Activated CD4-positive, alpha-beta memory T cell treated with anti-CD3 and anti-CD28 coated beads for 36 hours (primary cell): ENCODE data around the gene CEP192. TPM values are rescaled to one million over a fixed set of nuclear protein-coding genes. Genes with fewer than 3 reads are reported as not detected.

Source experiments
- CTCF ChIA-PET: fragments of 350-600 bp; sonication (Branson Sonifier 250); formaldehyde crosslinking; loops from one replicate; lab custom pipeline; 2021; ENCODE audit warnings: antibody characterized with exemption, inconsistent platforms; lab: Charles Lee
- POLR2A ChIA-PET: fragments of 350-600 bp; sonication (Branson Sonifier 250); formaldehyde crosslinking; loops from one replicate; lab custom pipeline; 2021; ENCODE audit warnings: antibody characterized with exemption; lab: Charles Lee
- DNase-seq: peaks from one replicate; pipeline ENCODE4 v3.0.0-alpha.2; 2020
- H3K27ac Mint-ChIP-seq: one replicate; pipeline ENCODE4 v1.8.0; 2021; ENCODE audit warnings: mixed read lengths
- H3K27me3 Mint-ChIP-seq: one replicate; pipeline ENCODE4 v1.8.0; 2021; ENCODE audit warnings: mixed read lengths
- H3K36me3 Mint-ChIP-seq: one replicate; pipeline ENCODE4 v1.8.0; 2021; ENCODE audit warnings: mixed read lengths
- H3K4me1 Mint-ChIP-seq: one replicate; pipeline ENCODE4 v1.8.0; 2021; ENCODE audit warnings: low read depth, mixed read lengths
- H3K4me3 Mint-ChIP-seq: one replicate; pipeline ENCODE4 v1.8.0; 2021; ENCODE audit warnings: mild to moderate bottlenecking, mixed read lengths
- H3K9me3 Mint-ChIP-seq: one replicate; pipeline ENCODE4 v1.8.0; 2021; ENCODE audit warnings: mixed read lengths
- intact Hi-C: fragments of 100-400 bp; cut with micrococcal nuclease; formaldehyde crosslinking; loops from one replicate; pipeline ENCODE4 v1.15.1; 2023
- total RNA-seq, 2 experiments: library from RNA; stranded (reverse); gene quantifications; one replicate each; pipeline ENCODE4 v1.2.3, GENCODE V29; 2021

CEP192 gene, protein sequence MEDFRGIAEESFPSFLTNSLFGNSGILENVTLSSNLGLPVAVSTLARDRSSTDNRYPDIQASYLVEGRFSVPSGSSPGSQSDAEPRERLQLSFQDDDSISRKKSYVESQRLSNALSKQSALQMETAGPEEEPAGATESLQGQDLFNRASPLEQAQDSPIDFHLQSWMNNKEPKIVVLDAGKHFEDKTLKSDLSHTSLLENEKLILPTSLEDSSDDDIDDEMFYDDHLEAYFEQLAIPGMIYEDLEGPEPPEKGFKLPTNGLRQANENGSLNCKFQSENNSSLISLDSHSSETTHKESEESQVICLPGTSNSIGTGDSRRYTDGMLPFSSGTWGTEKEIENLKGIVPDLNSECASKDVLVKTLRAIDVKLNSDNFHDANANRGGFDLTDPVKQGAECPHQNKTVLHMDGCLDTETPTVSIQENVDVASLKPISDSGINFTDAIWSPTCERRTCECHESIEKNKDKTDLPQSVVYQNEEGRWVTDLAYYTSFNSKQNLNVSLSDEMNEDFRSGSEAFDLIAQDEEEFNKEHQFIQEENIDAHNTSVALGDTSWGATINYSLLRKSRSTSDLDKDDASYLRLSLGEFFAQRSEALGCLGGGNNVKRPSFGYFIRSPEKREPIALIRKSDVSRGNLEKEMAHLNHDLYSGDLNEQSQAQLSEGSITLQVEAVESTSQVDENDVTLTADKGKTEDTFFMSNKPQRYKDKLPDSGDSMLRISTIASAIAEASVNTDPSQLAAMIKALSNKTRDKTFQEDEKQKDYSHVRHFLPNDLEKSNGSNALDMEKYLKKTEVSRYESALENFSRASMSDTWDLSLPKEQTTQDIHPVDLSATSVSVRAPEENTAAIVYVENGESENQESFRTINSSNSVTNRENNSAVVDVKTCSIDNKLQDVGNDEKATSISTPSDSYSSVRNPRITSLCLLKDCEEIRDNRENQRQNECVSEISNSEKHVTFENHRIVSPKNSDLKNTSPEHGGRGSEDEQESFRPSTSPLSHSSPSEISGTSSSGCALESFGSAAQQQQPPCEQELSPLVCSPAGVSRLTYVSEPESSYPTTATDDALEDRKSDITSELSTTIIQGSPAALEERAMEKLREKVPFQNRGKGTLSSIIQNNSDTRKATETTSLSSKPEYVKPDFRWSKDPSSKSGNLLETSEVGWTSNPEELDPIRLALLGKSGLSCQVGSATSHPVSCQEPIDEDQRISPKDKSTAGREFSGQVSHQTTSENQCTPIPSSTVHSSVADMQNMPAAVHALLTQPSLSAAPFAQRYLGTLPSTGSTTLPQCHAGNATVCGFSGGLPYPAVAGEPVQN (N-terminal part only)
- 10 to 100 TPM; 31.0 to 34.0 TPM for total RNA-seq

DNA sequence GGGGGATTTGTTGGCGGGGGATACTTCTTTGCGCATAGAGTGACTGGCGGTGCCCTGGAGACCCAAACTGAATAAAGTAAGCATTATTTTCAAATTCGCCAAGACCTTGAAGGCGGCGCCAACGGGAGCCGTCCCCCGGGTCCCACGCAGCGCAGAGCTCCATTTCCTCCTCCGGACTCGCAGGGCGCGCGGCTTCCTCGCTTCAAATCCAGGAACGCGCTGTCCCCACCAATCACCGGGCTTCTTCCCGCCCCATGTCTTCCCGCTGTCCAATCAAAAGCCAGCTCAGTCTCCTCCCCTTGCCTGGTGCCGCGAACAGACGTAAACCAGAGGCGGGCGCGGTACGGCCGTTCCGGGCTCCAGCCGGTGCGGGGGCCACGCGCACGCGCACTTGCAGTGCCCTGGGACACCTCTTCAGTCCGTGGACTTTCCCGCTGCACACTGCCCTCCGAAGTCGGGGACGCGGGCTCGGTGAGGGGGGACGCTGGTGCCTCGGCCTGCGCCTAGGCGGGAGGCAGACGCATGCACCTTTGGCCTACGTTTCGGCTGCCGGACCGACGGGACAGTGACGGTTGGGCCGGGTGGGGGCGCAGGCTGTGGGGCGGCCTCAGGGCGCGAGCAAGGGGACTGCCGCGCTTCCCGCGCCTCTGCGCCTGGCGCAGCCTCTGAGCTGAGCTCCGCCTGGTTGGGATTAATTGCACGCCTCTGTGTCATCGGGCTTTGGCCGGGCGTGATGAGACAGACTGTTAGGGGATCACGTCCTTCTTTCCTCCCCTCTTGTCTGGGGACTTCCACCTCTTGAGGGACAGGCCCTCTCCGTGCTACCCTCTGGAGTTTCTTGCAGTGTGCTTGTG lies at the start of gene CEP192:
TSS of gene CEP192 (plus strand) at position 396 of the 854 bp plus-strand sequence. CDS start 8,063 bp downstream, outside the sequence.
- H3K4me1 Mint-ChIP-seq = peaks cover 15% of the 10 kb centered on the region
- ChIA-PET POLR2A (interaction anchor here (0.5 to 1.8 kb wide), 12 partner anchors 9 to 614 kb away, joined by 3 to 17 read pairs (median 4); partner anchors contain the start of genes AFG3L2, CEP76 and SEH1L), CTCF (interaction anchor here (0.6 to 1.6 kb wide), 7 partner anchors 9 to 408 kb away, joined by 3 to 6 read pairs (median 3); no protein-coding TSS in a partner anchor)
- H3K27ac Mint-ChIP-seq = peak within 1 kb of the TSS; percentile 92
- H3K9me3 Mint-ChIP-seq = no peaks in the 10 kb centered on the region
- H3K27me3 Mint-ChIP-seq = peaks cover 3% of the 10 kb centered on the region
- intact Hi-C loops = loop anchor here (1.0 to 10.0 kb wide), 7 partner anchors 44 to 614 kb away; partner anchors contain the start of genes AFG3L2, CEP76 and PSMG2
- DNase-seq = peak; percentile 99
- H3K4me3 Mint-ChIP-seq = peak within 1 kb of the TSS; percentile 96
- H3K36me3 Mint-ChIP-seq = peaks cover 16% of the 10 kb centered on the region

DNA sequence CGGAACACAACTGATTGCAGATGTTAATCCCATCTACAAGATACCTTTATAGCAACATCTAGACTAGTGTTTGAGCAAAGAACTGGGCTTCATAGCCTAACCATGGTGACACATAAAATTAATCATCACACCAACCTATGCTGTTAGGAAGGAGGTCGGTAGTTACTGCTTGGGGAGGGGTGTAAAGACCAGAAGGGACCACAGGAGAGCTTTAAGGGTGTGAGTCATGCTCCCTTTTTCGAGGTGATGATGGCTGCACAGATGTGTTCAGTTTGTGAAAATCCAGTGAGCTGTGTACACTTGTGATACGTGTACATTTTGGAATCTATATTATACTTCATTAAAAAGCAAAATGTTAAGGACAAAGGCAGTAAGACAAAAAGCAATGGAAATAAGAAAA lies 47.9 kb upstream of the CEP192 start:
- no peaks in the 10 kb centered on the region for H3K36me3 Mint-ChIP-seq
- H3K27ac Mint-ChIP-seq = no peak overlapping the region
- H3K4me1 Mint-ChIP-seq = peaks cover 19% of the 10 kb centered on the region
- no peaks in the 10 kb centered on the region for H3K9me3 Mint-ChIP-seq
- ChIA-PET CTCF (interaction anchor here (0.6 to 1.2 kb wide), 3 partner anchors 9 to 573 kb away, joined by 3 to 4 read pairs (median 3); no protein-coding TSS in a partner anchor), POLR2A (interaction anchor here (0.9 kb wide), 1 partner anchor 59 kb away, joined by 3 read pairs; the partner anchor contains the start of gene PTPN2)
- no peaks in the 10 kb centered on the region for H3K27me3 Mint-ChIP-seq
- no peak overlapping the region for H3K4me3 Mint-ChIP-seq
- intact Hi-C loops = no loop called here
- no peak for DNase-seq

DNA sequence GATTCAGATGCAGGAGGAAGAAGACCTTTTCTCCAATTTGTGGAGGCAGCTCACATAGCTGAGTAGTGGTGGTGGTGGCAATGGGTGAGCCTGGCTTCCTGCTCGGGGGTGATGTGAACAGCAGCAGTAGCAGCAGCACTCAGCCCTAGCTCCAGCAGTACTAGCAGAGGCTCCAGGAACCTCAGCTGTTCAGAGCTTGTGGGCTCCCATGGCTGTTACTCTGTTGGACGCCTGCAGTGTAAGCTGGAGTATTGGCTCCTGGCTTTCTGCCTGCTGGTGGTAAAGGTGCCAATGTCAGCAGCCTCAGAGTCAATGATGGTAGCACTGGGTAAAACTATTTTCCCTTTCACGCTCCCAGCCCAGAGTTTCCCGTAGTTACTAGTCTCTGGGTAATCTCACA lies 46.5 kb upstream of the CEP192 start:
- DNase-seq = no peak
- POLR2A ChIA-PET = no interaction called here
- H3K27me3 Mint-ChIP-seq = no peaks in the 10 kb centered on the region
- H3K4me1 Mint-ChIP-seq = peaks cover 26% of the 10 kb centered on the region
- CTCF ChIA-PET = interaction anchor here (0.6 to 1.6 kb wide), 3 partner anchors 10 to 219 kb away, joined by 3 to 8 read pairs (median 3); no protein-coding TSS in a partner anchor
- peaks cover 10% of the 10 kb centered on the region for H3K36me3 Mint-ChIP-seq
- peaks cover 4% of the 10 kb centered on the region for H3K9me3 Mint-ChIP-seq
- no peak overlapping the region for H3K4me3 Mint-ChIP-seq
- H3K27ac Mint-ChIP-seq = no peak overlapping the region
- intact Hi-C loops = no loop called here

DNA sequence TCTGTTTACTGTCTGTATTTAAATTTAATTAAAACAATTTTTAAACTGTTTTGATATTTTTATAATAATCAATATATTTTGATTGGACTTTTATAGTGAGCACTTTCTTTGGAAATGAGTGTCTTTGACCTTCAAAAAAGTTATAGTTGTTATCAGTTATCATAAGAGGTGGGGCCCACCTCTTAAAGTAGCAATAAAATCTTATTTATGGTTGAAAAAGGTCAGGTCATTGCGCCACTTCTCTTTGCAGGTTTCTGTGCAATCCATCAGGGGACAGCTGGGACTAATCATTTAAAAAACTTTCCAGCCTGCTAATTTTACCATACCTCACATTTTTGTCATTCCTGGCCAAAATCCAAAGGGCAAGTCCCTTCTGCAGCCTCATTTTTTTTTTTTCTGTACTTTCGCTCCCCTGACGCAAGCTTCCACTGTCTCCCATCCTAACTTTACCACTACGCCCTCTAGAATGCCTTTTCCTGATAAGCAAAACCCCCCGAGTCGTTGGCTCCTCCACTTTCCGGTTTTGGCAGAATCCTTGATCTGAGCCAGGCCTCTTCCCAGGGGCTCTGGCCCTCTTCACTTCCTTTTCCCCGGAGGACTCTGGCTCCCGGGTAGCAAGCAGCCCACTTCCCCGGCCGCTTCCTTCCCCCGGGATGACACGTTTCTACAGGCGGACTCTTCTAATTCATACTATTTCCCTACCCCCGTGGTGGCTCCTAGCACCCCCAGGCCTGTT lies 44.4 kb upstream of the CEP192 start:
- Mint-ChIP-seq H3K36me3 (peaks cover 19% of the 10 kb centered on the region), H3K4me3 (peak overlapping the region; percentile 95), H3K4me1 (peaks cover 43% of the 10 kb centered on the region), H3K27ac (peak overlapping the region; percentile 93), H3K27me3 (no peaks in the 10 kb centered on the region), H3K9me3 (peaks cover 4% of the 10 kb centered on the region)
- ChIA-PET POLR2A (interaction anchor here (0.6 to 2.1 kb wide), 4 partner anchors 40 to 63 kb away, joined by 3 to 17 read pairs (median 5); partner anchors contain the start of genes CEP192 and PTPN2), CTCF (no interaction called here)
- DNase-seq = no peak
- intact Hi-C loops = loop anchor here (1.0 kb wide), 7 partner anchors 45 to 569 kb away; partner anchors contain the start of genes AFG3L2, CEP192 and PSMG2

DNA sequence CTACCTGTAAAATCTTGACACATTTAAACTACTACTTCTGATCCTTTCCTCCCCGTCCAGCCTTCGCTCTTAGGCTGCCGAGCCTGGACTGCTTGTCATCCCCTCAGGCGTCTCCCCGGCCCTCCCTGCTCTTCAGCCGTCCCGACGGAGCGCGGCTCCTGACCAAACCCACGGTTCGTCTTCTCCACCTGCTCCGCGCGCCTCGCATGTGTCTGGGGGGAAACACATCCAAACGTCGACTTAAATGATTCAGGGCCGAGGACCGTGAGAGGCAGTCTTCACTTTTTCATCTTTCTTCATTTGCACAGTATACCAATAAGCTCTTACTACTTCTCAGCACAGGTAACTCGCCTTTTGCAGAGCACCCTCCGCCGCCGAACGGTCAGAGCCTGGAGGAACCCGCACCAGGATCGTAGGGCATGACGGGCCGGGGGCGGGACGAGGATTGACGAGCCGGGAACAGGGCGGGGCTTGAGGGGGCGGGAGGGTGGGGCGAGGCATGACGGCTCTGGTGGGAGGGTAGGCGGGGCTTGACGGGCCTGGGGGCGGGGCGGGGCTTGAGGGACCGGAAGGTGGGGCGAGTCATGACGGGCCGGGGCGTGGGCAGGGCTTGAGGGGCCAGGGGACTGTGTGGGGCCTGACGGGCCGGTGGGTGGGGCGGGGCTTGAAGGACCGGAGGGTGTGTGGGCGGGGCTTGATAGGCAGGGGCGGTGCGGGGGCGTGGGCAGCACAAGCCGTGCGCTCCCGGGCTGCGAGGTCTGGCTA lies 43.7 kb upstream of the CEP192 start, which contains the start of gene SEH1L:
TSS of gene SEH1L (plus strand) at position 727 of the 765 bp plus-strand sequence. CDS start 111 bp downstream, outside the sequence.
- H3K27me3 Mint-ChIP-seq = no peaks in the 10 kb centered on the region
- intact Hi-C loops = loop anchor here (1.0 kb wide), 7 partner anchors 44 to 570 kb away; partner anchors contain the start of genes AFG3L2, CEP192 and PSMG2
- peaks cover 20% of the 10 kb centered on the region for H3K36me3 Mint-ChIP-seq
- H3K27ac Mint-ChIP-seq = peak within 1 kb of the TSS; percentile 97
- H3K4me3 Mint-ChIP-seq = peak within 1 kb of the TSS; percentile 95
- POLR2A ChIA-PET = interaction anchor here (1.0 to 2.3 kb wide), 9 partner anchors 15 to 615 kb away, joined by 3 to 17 read pairs (median 5); partner anchors contain the start of genes AFG3L2, CEP192 and PTPN2
- peaks cover 44% of the 10 kb centered on the region for H3K4me1 Mint-ChIP-seq
- CTCF ChIA-PET = no interaction called here
- DNase-seq = peak; percentile 100
- peaks cover 4% of the 10 kb centered on the region for H3K9me3 Mint-ChIP-seq

DNA sequence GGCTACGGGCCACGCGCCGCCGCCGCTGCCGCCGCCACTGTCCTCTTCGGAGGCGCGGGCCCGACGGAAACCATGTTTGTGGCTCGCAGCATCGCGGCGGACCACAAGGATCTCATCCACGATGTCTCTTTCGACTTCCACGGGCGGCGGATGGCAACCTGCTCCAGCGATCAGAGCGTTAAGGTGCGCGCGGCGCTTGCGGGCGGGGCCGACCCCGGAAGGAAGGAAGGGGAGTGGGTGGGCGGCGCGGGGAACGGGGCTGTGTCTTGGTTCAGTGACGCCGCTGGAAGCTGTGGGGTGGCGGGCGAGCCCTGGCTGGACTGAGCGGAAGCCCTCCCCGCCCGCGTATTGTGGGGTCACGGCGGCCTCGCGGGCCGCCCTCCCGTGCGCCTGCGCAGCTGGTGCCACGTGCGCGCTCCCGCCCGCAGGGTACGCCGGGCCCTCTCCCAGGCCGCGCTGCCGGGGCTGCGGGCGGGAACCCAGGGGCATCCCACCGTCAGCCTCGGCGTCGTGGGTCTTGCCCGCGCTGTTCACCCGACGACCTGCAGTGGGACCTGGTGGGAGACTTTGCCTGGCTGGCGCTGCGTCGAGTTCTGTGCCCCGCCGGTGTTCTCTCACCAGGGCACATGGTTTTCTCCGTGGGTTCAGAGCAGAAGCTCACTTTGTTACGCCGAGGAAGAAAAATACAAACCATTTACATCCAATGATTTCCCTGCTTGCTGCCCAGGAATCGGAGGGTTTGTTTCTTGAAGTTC lies 42.9 kb upstream of the CEP192 start:
- Mint-ChIP-seq H3K36me3 (peaks cover 24% of the 10 kb centered on the region), H3K27me3 (no peaks in the 10 kb centered on the region), H3K27ac (peak overlapping the region; percentile 97), H3K4me3 (peak overlapping the region; percentile 86), H3K9me3 (peaks cover 4% of the 10 kb centered on the region), H3K4me1 (peaks cover 47% of the 10 kb centered on the region)
- POLR2A ChIA-PET = interaction anchor here (0.6 to 2.3 kb wide), 11 partner anchors 14 to 614 kb away, joined by 3 to 17 read pairs (median 4); partner anchors contain the start of genes AFG3L2, CEP192 and PTPN2
- intact Hi-C loops = no loop called here
- DNase-seq = peak; percentile 99
- CTCF ChIA-PET = no interaction called here

DNA sequence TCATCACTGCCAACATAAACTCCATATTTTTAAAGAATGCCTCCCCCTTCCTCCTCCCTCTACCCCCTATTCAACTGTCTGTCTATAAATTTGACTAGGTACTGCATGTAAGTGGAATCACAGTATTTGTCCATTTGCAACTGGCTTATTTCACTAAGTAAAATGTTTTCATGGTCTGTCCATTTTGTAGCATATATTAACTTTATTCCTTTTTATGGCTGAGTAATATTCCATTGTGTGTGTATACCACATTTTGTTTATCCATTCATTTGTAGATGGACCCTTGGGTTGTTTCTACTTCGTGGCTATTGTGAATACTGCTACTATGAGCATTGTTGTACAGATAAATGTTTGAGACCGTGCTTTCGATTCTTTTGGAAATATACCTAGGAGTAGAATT lies 32.7 kb upstream of the CEP192 start:
- H3K4me1 Mint-ChIP-seq = peaks cover 8% of the 10 kb centered on the region
- no peak for DNase-seq
- no peak overlapping the region for H3K4me3 Mint-ChIP-seq
- peaks cover 34% of the 10 kb centered on the region for H3K36me3 Mint-ChIP-seq
- intact Hi-C loops = no loop called here
- H3K9me3 Mint-ChIP-seq = no peaks in the 10 kb centered on the region
- ChIA-PET CTCF (no interaction called here), POLR2A (no interaction called here)
- H3K27me3 Mint-ChIP-seq = no peaks in the 10 kb centered on the region
- no peak overlapping the region for H3K27ac Mint-ChIP-seq

DNA sequence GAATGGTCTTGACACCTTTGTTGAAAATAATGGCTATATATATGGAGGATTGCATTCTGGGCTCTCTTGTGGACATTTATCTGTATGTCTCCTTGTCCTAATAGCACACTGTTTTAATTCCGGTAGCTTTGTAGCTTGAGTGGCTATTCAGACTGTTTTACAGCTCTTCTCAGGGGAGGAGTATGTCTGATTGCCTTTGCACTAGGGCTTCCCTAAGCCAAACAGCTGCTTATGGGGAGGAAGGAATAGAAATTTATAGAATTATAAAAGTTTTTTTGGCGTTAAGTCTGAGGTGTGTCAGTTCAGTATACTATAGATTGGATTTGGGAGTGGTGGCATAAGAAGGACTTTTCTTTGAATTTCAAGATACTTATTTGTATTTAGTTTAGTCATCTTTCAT lies 30.8 kb upstream of the CEP192 start:
- CTCF ChIA-PET = no interaction called here
- H3K27me3 Mint-ChIP-seq = no peaks in the 10 kb centered on the region

More for the DNA sequence above, 30.8 kb upstream of the CEP192 start:
- no peak overlapping the region for H3K4me3 Mint-ChIP-seq
- H3K27ac Mint-ChIP-seq = no peak overlapping the region
- intact Hi-C loops = no loop called here
- no peak for DNase-seq
- peaks cover 43% of the 10 kb centered on the region for H3K36me3 Mint-ChIP-seq
- no peaks in the 10 kb centered on the region for H3K9me3 Mint-ChIP-seq
- peaks cover 8% of the 10 kb centered on the region for H3K4me1 Mint-ChIP-seq
- POLR2A ChIA-PET = no interaction called here
